ENCODE results near the gene IMMP2L. TPM values are rescaled to one million over a fixed set of nuclear protein-coding genes. Genes with fewer than 3 reads are reported as not detected.
A peak's percentile ranks its signal among the peaks of the same experiment; 100 is the strongest.

The IMMP2L gene
- total and polyA plus RNA-seq, 4 donors = 9.2 to 34.7 (median 11.1) TPM

DNA sequence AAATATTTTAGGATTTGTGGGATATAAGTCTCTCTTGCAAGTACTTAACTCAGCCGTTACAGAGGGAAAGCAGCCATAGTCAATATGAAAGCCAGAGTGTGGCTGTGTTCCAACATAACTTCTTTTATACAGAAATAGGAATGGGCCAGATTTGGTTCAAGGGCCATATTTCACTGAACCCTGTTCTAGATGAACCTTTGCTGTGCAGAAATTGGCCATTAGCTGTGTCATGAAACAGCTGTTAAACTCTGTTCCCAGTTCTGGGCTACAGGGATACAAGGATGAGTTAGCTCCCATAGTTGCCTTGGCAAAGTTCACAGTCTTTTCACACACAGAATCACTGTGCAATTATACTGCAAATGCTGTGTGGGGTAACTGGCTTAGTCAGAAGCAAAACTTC lies 685.3 kb downstream of the IMMP2L start:
- Histone ChIP-seq H3K4me1 (ENCODE audit: control insufficient read depth in 5 of 5, insufficient read depth in 5 of 5, low read length in 5 of 5) (peaks cover 0 to 8% (median 0%) of the 10 kb centered on the region in 5 donors), H3K9ac (ENCODE audit: insufficient read depth in 1 of 2, low read length in 2 of 2) (no peak overlapping the region), H3K9me3 (ENCODE audit: control insufficient read depth in 4 of 4, insufficient read depth in 3 of 4, low read length in 3 of 4) (no peaks in the 10 kb centered on the region), H3K27ac (ENCODE audit: low read depth in 1 of 2, low read length in 1 of 2) (no peak overlapping the region), H3K27me3 (ENCODE audit: control insufficient read depth in 3 of 3, insufficient read depth in 3 of 3, low read length in 2 of 3) (no peaks in the 10 kb centered on the region), H3K4me3 (no peak overlapping the region), H3K36me3 (ENCODE audit: control insufficient read depth in 4 of 4, insufficient read depth in 4 of 4, low read length in 4 of 4) (no peaks in the 10 kb centered on the region)
- TF ChIP-seq, protein P1, sequence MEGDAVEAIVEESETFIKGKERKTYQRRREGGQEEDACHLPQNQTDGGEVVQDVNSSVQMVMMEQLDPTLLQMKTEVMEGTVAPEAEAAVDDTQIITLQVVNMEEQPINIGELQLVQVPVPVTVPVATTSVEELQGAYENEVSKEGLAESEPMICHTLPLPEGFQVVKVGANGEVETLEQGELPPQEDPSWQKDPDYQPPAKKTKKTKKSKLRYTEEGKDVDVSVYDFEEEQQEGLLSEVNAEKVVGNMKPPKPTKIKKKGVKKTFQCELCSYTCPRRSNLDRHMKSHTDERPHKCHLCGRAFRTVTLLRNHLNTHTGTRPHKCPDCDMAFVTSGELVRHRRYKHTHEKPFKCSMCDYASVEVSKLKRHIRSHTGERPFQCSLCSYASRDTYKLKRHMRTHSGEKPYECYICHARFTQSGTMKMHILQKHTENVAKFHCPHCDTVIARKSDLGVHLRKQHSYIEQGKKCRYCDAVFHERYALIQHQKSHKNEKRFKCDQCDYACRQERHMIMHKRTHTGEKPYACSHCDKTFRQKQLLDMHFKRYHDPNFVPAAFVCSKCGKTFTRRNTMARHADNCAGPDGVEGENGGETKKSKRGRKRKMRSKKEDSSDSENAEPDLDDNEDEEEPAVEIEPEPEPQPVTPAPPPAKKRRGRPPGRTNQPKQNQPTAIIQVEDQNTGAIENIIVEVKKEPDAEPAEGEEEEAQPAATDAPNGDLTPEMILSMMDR (IDR thresholded peaks at IDR 0.05; ENCODE audit: control extremely low read depth, extremely low read depth) = no peak
- 58 to 67% methylated on average over 1 of the region's 1 CpG for WGBS, 2 donors
- ATAC-seq (ENCODE audit: insufficient read depth, low FRiP score) (no peak), DNase-seq (peak; percentile 50 to 92 (median 86))

DNA sequence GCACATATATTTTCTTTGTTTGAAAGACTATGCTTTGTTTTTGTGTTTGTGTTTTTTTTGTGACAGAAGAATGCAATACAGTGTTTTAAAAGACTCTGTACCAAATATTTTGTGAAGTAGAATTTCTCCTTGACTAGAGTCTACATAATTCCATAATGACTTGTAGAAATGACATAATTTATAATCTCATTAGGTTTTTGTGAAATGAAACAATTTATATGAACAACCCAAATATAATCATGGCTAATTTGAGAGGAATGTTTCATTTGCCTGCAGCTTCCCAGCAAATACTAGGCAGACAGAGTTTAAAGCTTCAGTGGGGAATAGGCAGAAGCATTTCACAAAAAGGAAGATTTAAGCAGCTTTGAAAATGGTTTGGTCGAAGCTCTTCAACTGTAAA lies 686.9 kb downstream of the IMMP2L start:
- H3K4me3 ChIP-seq = no peak overlapping the region
- ATAC-seq (ENCODE audit: insufficient read depth, low FRiP score) = no peak
- H3K9me3 ChIP-seq (ENCODE audit: control insufficient read depth in 4 of 4, insufficient read depth in 3 of 4, low read length in 3 of 4) = no peaks in the 10 kb centered on the region
- WGBS, 2 donors = 87 to 94% methylated on average over 1 of the region's 1 CpG
- H3K27ac ChIP-seq (ENCODE audit: low read depth in 1 of 2, low read length in 1 of 2) = no peak overlapping the region
- no peaks in the 10 kb centered on the region for H3K27me3 ChIP-seq (ENCODE audit: control insufficient read depth in 3 of 3, insufficient read depth in 3 of 3, low read length in 2 of 3)
- TF ChIP-seq, protein P1 (IDR thresholded peaks at IDR 0.05; ENCODE audit: control extremely low read depth, extremely low read depth) = no peak
- H3K4me1 ChIP-seq (ENCODE audit: control insufficient read depth in 5 of 5, insufficient read depth in 5 of 5, low read length in 5 of 5) = peaks cover 0 to 8% (median 0%) of the 10 kb centered on the region in 5 donors
- DNase-seq = no peak
- no peak overlapping the region for H3K9ac ChIP-seq (ENCODE audit: insufficient read depth in 1 of 2, low read length in 2 of 2)
- no peaks in the 10 kb centered on the region for H3K36me3 ChIP-seq (ENCODE audit: control insufficient read depth in 4 of 4, insufficient read depth in 4 of 4, low read length in 4 of 4)

DNA sequence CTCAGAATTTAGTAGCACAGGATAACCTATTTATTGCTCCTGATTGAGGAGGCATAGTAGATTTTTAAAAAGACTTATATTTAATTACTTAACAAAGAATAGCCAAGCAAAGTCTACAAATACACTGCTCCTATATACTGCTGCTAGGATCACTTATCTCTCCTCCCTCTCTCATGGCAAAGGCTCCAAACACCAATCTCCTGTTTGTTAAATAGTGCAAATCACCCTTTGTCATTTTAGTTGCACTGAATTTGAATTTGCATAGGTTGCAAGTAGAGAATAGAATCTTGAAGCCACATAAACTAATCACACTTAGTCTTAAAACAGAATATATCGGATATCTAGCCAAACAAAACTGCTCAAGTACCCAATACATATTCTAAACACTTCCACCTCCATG lies 690.4 kb downstream of the IMMP2L start:
- no peak for ATAC-seq (ENCODE audit: insufficient read depth, low FRiP score)
- WGBS, 2 donors = 97 to 99% methylated on average over 1 of the region's 1 CpG

More for the DNA sequence above, 690.4 kb downstream of the IMMP2L start:
- Histone ChIP-seq H3K27me3 (ENCODE audit: control insufficient read depth in 3 of 3, insufficient read depth in 3 of 3, low read length in 2 of 3) (no peaks in the 10 kb centered on the region), H3K27ac (ENCODE audit: low read depth in 1 of 2, low read length in 1 of 2) (no peak overlapping the region), H3K36me3 (ENCODE audit: control insufficient read depth in 4 of 4, insufficient read depth in 4 of 4, low read length in 4 of 4) (no peaks in the 10 kb centered on the region), H3K9ac (ENCODE audit: insufficient read depth in 1 of 2, low read length in 2 of 2) (no peak overlapping the region), H3K4me1 (ENCODE audit: control insufficient read depth in 5 of 5, insufficient read depth in 5 of 5, low read length in 5 of 5) (no peaks in the 10 kb centered on the region), H3K4me3 (no peak overlapping the region), H3K9me3 (ENCODE audit: control insufficient read depth in 4 of 4, insufficient read depth in 3 of 4, low read length in 3 of 4) (no peaks in the 10 kb centered on the region)
- no peak for DNase-seq
- TF ChIP-seq, protein P1 (IDR thresholded peaks at IDR 0.05; ENCODE audit: control extremely low read depth, extremely low read depth) = no peak

All from lung (tissue), 12 donors.